Ovary (tissue), 3 donors: ENCODE measurements around the gene ARHGAP18.

ENCODE experiments used
- EP300 ChIP-seq: sonication (generic); formaldehyde crosslinking; IDR thresholded peaks from one replicate; pipeline ENCODE4 v1.6.1; 2017; ENCODE audit warnings: antibody characterized with exemption
- POLR2A ChIP-seq: fragments of 450-650 bp; IDR thresholded peaks from one replicate; pipeline ENCODE4 v1.6.1; 2017; ENCODE audit warnings: antibody characterized with exemption, mild to moderate bottlenecking, moderate library complexity
- TF ChIP-seq, protein P1 (sequence below), 3 donors: fragments of 450-650 bp in 2 of 3; fragments of 200-600 bp in 1 of 3; IDR thresholded peaks; one replicate each; pipeline versions ENCODE4 v1.5.1 to v1.8.0; 2016 to 2022; ENCODE audit warnings: antibody characterized with exemption in 3 of 3, mild to moderate bottlenecking in 1 of 3
- donor health status: DM: no; HTN: no; CAD: no.

DNA sequence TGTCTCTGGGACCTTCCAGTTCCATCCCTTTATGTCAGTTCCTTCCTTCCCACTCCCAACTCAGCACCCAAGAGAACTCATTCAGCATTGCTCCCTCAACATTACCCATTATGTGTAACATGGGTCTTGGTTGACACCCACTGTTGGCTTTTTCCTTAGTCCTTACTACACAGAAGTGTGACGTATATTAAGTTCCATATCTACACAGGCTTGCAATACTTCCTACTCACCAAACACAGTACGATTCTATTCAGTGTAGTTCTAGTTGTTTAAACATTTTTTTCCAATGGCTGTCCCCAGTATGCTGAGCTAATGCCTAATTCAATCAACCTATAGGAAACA is 37.7 kb downstream of the ARHGAP18 start:
- TF ChIP-seq, protein P1, sequence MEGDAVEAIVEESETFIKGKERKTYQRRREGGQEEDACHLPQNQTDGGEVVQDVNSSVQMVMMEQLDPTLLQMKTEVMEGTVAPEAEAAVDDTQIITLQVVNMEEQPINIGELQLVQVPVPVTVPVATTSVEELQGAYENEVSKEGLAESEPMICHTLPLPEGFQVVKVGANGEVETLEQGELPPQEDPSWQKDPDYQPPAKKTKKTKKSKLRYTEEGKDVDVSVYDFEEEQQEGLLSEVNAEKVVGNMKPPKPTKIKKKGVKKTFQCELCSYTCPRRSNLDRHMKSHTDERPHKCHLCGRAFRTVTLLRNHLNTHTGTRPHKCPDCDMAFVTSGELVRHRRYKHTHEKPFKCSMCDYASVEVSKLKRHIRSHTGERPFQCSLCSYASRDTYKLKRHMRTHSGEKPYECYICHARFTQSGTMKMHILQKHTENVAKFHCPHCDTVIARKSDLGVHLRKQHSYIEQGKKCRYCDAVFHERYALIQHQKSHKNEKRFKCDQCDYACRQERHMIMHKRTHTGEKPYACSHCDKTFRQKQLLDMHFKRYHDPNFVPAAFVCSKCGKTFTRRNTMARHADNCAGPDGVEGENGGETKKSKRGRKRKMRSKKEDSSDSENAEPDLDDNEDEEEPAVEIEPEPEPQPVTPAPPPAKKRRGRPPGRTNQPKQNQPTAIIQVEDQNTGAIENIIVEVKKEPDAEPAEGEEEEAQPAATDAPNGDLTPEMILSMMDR (IDR thresholded peaks at IDR 0.05) = no peak
- TF ChIP-seq POLR2A (no peak), EP300 (no peak)
